Tibial nerve (tissue), 4 donors: ENCODE results near the gene SLC20A1.

Experiments
- EP300 ChIP-seq, 2 donors: sonication (generic); formaldehyde crosslinking; IDR thresholded peaks; one replicate each; pipeline ENCODE4 v1.6.1; 2017; ENCODE audit warnings: antibody characterized with exemption in 2 of 2, mild to moderate bottlenecking in 1 of 2
- POLR2A ChIP-seq, 2 donors: fragments of 450-650 bp; IDR thresholded peaks; one replicate each; pipeline ENCODE4 v1.6.1; 2017; ENCODE audit warnings: antibody characterized with exemption in 2 of 2, mild to moderate bottlenecking in 2 of 2, moderate library complexity in 2 of 2
- TF ChIP-seq, protein P1 (sequence below), 5 experiments: fragments of 200-600 bp in 3 of 5; fragments of 450-650 bp in 2 of 5; sonication (generic) in 3 of 5; IDR thresholded peaks; one replicate each; pipeline ENCODE4 v1.5.1; 2016 to 2019; ENCODE audit warnings: antibody characterized with exemption in 5 of 5, mild to moderate bottlenecking in 3 of 5, moderate library complexity in 2 of 5

GRCh38 chr2:112703684-112704083, 57.9 kb downstream of the SLC20A1 start:
- TF ChIP-seq, protein P1, sequence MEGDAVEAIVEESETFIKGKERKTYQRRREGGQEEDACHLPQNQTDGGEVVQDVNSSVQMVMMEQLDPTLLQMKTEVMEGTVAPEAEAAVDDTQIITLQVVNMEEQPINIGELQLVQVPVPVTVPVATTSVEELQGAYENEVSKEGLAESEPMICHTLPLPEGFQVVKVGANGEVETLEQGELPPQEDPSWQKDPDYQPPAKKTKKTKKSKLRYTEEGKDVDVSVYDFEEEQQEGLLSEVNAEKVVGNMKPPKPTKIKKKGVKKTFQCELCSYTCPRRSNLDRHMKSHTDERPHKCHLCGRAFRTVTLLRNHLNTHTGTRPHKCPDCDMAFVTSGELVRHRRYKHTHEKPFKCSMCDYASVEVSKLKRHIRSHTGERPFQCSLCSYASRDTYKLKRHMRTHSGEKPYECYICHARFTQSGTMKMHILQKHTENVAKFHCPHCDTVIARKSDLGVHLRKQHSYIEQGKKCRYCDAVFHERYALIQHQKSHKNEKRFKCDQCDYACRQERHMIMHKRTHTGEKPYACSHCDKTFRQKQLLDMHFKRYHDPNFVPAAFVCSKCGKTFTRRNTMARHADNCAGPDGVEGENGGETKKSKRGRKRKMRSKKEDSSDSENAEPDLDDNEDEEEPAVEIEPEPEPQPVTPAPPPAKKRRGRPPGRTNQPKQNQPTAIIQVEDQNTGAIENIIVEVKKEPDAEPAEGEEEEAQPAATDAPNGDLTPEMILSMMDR (IDR thresholded peaks at IDR 0.05), result no peak
- no peak for TF ChIP-seq POLR2A (IDR thresholded peaks at IDR 0.05)
- TF ChIP-seq EP300 (IDR thresholded peaks at IDR 0.05), result no peak
